Epithelial cell of esophagus (primary cell): Measurements from ENCODE around the gene SLC41A3.

ENCODE experiments used
- DNase-seq: peaks from one replicate; pipeline ENCODE4 v3.0.0; 2010; ENCODE audit warnings: low read depth
- H3K4me3 ChIP-seq: 2 replicates; pipeline ENCODE4 v1.5.1; 2011; ENCODE audit warnings: mild to moderate bottlenecking, low read length, control low read depth
- TF ChIP-seq, protein P1 (sequence below): IDR thresholded peaks from 2 replicates; pipeline ENCODE4 v1.5.1; 2011; ENCODE audit warnings: low read depth, mild to moderate bottlenecking, low read length, control low read depth, inconsistent platforms; ENCODE audit not compliant: insufficient read depth; ENCODE audit errors: missing control alignments

The SLC41A3 gene

DNA sequence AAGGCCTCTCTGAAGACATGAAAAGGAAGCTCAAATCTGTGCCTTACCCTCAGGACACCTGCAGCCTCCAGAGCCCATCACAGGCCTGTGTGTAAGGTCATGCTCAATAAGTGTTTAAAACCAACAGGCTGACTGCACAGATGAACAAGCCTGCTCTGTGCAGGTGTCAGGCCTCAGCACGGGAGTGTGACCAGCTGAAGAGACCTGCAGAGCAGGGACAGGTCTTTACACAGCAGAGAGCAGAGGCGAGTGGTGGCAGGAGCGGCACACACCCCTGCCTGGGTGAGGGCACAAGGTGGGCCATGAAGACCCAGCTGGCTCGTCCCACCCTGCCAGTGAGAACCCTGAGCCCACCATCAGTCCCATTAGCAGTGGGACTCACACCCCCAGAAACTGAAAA lies 58.1 kb downstream of the SLC41A3 start:
- no peak overlapping the region for H3K4me3 ChIP-seq
- TF ChIP-seq, protein P1, sequence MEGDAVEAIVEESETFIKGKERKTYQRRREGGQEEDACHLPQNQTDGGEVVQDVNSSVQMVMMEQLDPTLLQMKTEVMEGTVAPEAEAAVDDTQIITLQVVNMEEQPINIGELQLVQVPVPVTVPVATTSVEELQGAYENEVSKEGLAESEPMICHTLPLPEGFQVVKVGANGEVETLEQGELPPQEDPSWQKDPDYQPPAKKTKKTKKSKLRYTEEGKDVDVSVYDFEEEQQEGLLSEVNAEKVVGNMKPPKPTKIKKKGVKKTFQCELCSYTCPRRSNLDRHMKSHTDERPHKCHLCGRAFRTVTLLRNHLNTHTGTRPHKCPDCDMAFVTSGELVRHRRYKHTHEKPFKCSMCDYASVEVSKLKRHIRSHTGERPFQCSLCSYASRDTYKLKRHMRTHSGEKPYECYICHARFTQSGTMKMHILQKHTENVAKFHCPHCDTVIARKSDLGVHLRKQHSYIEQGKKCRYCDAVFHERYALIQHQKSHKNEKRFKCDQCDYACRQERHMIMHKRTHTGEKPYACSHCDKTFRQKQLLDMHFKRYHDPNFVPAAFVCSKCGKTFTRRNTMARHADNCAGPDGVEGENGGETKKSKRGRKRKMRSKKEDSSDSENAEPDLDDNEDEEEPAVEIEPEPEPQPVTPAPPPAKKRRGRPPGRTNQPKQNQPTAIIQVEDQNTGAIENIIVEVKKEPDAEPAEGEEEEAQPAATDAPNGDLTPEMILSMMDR: no peak
- DNase-seq: no peak

DNA sequence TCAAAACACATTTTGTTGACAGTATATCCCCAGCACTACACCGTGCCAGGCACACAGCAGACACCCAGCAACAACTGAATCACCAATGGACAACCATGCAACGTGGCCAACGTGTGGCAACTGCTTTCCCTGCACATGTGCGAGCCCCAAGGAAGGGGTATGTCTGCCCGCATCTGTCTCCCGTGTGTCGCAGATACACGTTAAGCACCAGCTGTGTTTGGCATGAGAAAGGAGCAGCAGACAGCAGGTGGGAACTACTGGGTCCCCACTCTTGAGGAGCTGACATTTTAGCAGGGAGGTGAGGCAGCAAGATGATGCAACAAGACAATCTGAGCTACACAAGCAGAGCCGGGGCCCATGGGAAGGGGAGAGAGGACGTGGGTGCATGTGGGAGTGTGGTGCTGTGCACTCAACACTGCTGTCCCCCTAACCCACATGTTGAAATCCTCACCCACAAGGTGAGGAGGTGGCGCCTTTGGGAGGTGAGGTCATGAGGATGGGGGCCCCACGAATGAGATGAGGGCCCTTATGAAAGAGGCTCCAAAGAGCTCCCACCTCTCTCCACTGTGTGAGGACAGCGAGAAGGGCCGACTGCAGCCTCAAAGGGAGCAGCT lies 58.7 kb downstream of the SLC41A3 start:
- no peak for DNase-seq
- no peak overlapping the region for H3K4me3 ChIP-seq
- TF ChIP-seq, protein P1: no peak

DNA sequence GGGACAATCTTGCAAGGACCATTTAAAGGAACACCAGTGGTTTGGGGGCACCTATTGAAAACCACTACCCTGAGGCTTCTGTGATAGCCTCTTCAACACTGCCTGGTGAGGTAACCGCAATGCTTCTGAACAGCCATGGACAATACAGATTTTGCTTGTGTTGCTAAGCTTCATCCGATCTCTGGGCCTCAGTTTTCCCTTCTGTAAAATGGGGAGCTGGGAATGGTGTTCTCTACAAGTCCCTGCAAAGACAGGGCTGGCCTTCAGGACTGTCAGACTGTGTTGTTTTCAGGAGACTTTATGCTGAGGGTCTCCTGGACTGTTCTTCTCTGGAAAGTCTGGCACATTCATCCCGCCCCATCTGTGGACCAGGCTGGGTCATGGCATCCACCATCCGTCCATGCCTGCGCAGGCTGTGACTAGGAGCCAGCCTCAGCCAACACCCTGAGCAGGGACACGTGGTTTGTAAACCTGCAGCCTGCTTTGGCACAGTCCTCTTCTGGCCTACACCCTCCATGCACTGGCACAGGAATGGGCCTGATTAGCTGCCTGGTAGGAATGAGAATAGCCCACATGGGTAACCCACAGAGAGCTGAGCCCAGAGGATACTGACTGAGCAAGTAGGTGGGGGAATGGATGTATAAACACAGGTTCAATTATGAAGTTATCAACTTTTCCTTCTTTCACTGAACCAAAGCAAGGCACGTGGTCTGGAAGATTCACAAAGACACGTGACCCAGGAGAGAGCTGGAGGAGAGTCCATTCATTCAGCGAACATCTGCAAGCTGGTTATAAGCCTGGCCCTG lies 59.7 kb downstream of the SLC41A3 start:
- no peak overlapping the region for H3K4me3 ChIP-seq
- TF ChIP-seq, protein P1: no peak
- DNase-seq: no peak

GRCh38 chr3:126023390-126023789 lies 60.5 kb downstream of the SLC41A3 start:
- DNase-seq: no peak
- TF ChIP-seq, protein P1: no peak
- H3K4me3 ChIP-seq: no peak overlapping the region

GRCh38 chr3:126022741-126023359 lies 61.1 kb downstream of the SLC41A3 start:
- TF ChIP-seq, protein P1: no peak
- DNase-seq: no peak
- no peak overlapping the region for H3K4me3 ChIP-seq

- no peak overlapping the region for H3K4me3 ChIP-seq
- TF ChIP-seq, protein P1: no peak
- no peak for DNase-seq
Measured at GRCh38 chr3:126021702-126022101, 62.2 kb downstream of the SLC41A3 start.
